D341Med (cell line): ENCODE results near the gene UTP25.
"Not testable (repeated sequence)": the region's sequence is repeated elsewhere in the genome, so short reads cannot be mapped to it uniquely, and the experiment has no call there.

Experiments
- DNase-seq: peaks from one replicate; pipeline ENCODE4 v3.0.0; 2012; ENCODE audit warnings: low spot score

Gene UTP25

DNA sequence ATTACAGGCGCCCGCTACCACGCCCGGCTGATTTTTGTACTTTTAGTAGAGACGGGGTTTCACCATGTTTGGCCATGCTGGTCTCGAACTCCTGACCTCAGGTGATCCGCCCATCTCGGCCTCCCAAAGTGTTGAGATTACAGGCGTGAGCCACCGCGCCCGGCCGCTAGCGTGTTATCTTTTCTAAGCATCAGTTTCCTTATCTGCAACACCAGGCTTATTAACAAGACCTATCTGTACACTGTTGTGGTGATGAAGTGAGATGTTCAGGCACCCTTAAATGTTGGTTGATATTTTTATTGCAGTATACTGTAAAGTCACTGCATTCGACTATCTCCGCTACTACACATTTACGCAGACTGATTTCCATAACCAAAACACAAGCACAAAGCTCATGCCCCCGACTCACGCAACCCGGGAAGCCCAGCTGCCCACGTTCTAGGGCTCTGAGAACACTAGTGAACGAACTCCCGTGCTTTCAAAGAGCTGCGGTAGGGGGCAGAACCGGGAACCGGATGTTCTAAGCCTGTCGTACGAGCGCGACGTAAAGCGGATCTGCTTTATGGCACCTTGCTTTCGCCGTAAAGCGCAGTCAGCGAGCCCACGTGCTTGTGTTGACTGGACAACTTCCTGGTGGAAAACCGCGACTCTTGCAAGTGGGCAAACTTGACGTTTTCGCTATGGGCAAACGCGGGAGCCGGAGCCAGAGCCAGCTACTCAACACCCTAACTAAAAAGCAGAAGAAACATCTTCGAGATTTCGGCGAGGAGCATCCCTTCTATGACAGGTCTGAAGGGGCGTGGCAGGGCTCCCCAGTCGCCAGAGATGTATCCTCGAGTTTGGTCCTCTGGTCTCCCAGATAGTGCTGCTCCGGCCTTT is at the start of gene UTP25:
Gene UTP25 (plus strand): TSS at position 589 of the 879 bp plus-strand sequence. CDS start 92 bp downstream, at position 681.
- peak; percentile 91 for DNase-seq

GRCh38 chr1:209778102-209778501 is 49.7 kb upstream of the UTP25 start:
- no peak for DNase-seq

- no peak for DNase-seq
Observed at GRCh38 chr1:209780268-209780667, 47.5 kb upstream of the UTP25 start.

DNA sequence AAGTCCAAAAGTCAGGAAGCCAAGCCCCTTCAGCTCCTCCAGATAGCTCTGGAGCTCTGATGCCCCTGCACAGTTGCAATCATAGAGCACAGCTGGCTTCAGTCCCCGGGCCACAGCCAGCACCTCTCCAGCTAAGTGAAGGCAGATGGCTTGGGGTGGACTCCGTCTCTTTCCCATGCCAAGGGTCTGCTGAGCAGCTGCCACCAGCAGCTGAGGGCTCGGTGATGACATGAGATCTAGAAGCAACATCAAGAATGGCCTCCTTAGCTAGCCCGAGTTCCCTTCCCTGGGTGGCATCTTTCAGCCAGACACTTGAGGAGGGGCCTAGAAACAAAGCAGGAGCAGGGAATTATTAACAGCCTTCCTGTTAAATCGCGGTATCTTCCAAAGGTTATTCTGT is 44.4 kb upstream of the UTP25 start:
- no peak for DNase-seq

- DNase-seq, result peak; percentile 100
Observed at GRCh38 chr1:209784265-209785169, 43.3 kb upstream of the UTP25 start, which contains the start of gene C1orf74. Gene C1orf74 (minus strand): TSS chr1:209784559. CDS start chr1:209783634, 925 bp downstream.

- DNase-seq, result no peak
Observed at GRCh38 chr1:209785592-209785991, 42.2 kb upstream of the UTP25 start.

GRCh38 chr1:209786146-209786545 is 41.6 kb upstream of the UTP25 start:
- no peak for DNase-seq

GRCh38 chr1:209787551-209787950 is 40.2 kb upstream of the UTP25 start:
- no peak for DNase-seq

DNA sequence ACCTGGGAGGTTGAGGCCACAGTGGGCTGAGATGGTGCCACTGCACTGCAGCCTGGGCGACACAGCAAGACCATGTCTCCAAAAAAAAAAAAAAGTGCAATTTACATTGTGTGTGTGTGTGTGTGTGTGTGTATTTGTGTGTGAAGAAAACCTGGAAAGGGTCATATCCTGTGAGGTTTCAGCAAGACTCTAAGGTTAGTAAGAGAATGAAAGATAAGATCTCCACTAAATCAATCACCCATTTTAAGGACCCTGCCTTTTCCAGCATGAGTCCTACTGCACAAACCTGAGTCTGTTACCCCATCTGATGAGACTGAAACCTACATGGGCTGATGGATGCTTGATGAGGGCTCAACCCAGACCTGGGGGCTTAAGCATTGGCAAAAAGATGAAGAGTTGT is 38.5 kb upstream of the UTP25 start:
- DNase-seq, result no peak

GRCh38 chr1:209790286-209791193 is 37.2 kb upstream of the UTP25 start:
- DNase-seq, result no peak

- no peak for DNase-seq
Observed at GRCh38 chr1:209791920-209792319, 35.9 kb upstream of the UTP25 start.

DNA sequence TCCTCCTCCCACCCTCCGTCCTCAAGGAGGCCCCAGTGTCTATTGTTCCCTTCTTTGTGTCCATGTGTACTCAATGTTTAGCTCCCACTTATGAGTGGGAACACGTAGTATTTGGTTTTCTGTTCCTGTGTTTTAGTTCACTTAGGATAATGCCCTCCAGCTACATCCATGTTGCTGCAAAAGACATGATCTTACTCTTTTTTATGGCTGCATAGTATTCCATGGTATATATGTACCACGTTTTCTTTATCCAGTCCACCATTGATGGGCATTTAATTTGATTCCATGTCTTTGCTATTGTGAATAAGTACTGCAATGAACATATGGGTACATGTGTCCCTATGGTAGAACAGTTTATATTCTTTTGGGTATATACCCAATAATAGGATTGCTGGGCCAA is 34.1 kb upstream of the UTP25 start:
- DNase-seq, result not testable (repeated sequence)

DNA sequence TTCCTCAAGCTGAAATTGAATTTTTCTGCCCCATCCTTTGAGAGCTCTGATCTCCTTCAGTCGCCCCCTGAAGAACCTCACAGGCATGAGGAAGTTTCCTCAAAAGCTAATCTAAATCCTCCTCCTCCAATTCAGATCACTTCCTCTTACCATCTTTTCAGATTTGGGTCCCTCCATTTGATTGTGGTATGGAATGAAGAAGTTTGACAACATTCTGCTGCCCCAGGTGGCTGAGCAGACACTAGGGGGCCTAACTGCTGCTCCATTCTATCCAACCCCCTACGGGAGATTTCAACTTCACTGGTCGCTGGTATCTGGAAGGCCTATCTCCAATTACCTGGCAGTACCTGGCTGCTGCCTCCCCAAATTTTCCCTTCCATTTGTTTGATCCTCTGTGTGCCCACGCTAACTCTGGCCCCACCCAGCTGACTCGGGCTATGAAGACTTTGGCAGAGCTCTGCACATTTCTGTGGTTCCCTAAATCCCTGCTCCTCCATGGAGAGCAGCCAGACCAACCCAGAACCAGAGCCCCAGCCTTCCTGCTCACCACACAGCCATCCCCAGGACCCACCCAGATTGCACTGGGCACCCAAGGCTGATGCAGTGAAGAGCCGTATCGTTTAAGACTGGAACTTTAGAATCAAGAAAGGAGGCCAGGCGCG is 29.7 kb upstream of the UTP25 start:
- DNase-seq, result no peak

DNA sequence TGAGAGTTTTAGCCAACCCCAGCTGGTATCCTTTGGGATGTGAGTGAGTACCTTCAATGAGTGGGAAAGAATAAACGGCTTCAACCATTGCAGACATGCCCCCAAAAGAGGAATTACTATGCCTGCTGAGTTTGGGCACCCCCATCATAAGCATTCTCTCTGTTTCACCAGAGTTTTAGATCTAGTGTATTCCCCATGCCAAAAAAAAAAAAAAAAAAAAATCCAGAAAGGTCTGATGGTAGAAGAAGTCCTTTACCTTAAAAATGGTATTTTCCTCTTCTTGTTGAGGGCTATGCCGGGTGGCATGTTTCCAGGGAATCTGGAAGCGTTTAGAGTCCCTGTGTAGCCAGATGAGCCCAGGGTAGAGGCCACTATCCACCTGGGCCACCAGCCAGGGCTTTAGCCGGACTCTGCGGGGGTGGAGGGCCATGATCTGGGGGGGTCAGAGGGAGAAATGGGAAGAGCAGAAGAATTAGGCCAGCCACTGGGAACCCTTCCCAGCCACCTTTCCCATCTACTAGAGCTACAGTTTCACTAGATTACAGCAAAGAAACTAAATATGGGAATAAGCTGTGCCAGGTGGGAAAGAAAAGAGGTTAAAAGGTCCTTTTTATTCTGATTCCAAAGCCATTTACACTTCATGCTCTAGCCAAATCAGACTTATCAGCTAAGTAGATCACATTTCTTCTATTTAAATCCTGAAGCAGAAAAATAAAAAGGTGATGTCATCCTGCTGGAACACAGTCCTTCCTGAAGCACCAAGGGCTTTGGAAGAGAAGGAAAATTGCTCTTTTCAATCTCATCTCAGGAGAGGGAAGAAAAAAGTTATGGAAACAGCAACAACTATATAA is 26.6 kb upstream of the UTP25 start:
- no peak for DNase-seq

DNA sequence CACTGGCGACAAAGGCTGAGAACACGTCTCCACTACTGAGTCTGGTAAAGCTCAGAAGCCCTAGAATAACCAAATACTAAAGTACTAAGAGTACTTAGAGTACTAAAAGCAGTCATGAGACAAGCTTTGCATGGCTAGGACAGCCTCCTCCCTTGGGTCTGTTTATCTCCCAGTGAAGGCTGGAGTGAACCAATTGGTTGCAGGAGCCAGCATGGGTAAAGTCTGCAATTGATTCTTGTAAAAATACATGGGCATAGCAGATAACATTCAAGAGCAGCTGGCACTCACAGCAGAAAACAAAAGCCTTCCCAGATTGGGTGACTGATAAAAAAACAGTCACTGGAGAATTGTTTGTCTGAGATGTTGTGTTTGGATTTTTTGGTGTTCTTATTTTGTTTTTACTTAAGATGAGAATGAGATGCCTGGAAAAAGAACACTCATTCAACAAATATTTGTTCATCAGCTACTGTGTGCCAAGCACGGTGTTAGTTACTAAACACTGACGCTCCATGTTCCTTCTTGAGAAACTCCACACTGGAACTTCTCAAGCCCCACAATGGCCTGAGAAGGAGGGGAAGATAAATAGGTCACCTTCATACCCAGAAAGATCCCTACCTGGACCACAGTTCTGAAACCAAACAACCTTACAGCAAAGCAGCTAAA is 25.5 kb upstream of the UTP25 start:
- DNase-seq, result no peak

DNA sequence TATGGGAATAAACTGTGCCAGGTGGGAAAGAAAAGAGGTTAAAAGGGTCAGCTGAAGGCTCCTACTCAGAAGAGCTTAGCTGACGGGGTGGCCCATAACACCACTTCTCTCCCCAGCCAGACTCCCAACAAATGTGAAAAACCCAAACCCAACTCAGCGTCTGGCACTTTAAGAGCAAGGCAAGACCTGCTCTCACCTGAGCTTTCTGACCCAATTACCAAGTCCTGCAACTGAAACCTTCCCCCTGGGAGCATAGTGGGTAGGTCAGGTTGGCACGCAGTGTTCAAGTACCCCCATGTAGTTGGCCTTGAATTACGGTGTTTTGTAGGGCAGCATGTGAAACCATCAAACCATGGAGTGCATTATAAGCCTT is 25.0 kb upstream of the UTP25 start:
- no peak for DNase-seq

- DNase-seq, result no peak
Observed at GRCh38 chr1:209803568-209803967, 24.2 kb upstream of the UTP25 start.

GRCh38 chr1:209805341-209805781 is 22.4 kb upstream of the UTP25 start:
- no peak for DNase-seq

- peak; percentile 45 for DNase-seq
Observed at GRCh38 chr1:209805875-209806760, 21.7 kb upstream of the UTP25 start, which contains the start of gene IRF6. Gene IRF6 (minus strand): TSS chr1:209806142. CDS start chr1:209801413, 4,729 bp downstream.
